SH-SY5Y (cell line): ENCODE results near the gene MAP3K20.

Source experiments
- GATA2 ChIP-seq: IDR thresholded peaks from 2 replicates; pipeline ENCODE4 v1.6.1; 2011; ENCODE audit warnings: mild to moderate bottlenecking, low read depth, low read length
- GATA3 ChIP-seq: IDR thresholded peaks from 2 replicates; pipeline ENCODE4 v1.6.1; 2011; ENCODE audit warnings: low read depth, mild to moderate bottlenecking, low read length, moderate library complexity

DNA sequence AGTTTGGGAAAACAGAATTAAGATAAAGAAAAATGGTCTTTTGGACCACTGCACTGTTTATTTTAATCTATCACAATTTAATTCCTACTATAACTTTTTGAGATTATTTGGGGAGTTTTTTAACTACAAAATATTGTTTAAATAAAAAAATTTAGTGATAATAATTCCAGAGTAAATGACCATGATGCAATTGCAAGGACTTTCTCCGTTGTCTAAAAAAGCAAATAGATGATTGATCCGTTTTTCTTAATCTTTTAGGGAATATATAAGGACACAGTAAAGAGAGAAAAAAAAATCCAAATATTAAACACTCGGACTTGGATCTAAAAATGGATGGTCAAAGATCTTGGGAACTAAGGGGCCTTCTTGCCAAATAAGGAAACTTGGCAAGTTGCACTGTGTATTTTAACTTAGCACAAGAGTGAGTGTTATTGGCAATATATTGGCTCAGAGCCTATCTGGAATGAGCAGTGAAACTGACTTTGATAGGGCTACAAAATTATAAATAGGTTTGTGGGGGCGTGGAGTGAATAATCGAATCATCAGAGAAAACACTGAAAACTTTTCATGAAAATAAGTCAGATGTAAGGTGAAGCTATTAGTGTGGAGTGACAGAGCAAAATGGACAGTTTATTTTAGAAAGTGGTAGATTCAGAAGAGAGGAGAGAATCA, 2.0 kb downstream of the MAP3K20 start:
- no peak for TF ChIP-seq GATA3
- no peak for TF ChIP-seq GATA2
